ENCODE measurements around the gene CUX1.

- TF ChIP-seq ZNF274 (IDR thresholded peaks at IDR 0.05; ENCODE audit: low read length), result no peak
- no peak for TF ChIP-seq ZNF274 (tag by site-specific recombination; IDR thresholded peaks at IDR 0.05; ENCODE audit: borderline replicate concordance)
- no peak for TF ChIP-seq CTCF (tag by site-specific recombination; IDR thresholded peaks at IDR 0.05)
- TF ChIP-seq ZNF548 (tag by site-specific recombination; IDR thresholded peaks at IDR 0.05), result no peak
- TF ChIP-seq, protein P1, sequence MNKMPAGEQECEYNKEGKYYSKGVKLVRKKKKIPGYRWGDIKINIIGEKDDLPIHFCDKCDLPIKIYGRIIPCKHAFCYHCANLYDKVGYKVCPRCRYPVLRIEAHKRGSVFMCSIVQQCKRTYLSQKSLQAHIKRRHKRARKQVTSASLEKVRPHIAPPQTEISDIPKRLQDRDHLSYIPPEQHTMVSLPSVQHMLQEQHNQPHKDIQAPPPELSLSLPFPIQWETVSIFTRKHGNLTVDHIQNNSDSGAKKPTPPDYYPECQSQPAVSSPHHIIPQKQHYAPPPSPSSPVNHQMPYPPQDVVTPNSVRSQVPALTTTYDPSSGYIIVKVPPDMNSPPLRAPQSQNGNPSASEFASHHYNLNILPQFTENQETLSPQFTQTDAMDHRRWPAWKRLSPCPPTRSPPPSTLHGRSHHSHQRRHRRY (tag by site-specific recombination; IDR thresholded peaks at IDR 0.05), result no peak
- no peak for TF ChIP-seq ZNF561 (tag by site-specific recombination; IDR thresholded peaks at IDR 0.05; ENCODE audit: borderline replicate concordance)
- TF ChIP-seq SETDB1 (IDR thresholded peaks at IDR 0.05; ENCODE audit: insufficient read length, low read length), result no peak
Observed at GRCh38 chr7:101961811-101962210, 144.4 kb downstream of the CUX1 start.
